Osteocyte (in vitro differentiated cells): Measurements from ENCODE around the gene ABI3. TPM values are rescaled to one million over a fixed set of nuclear protein-coding genes. Genes with fewer than 3 reads are reported as not detected.

Source experiments
- DNase-seq: peaks from one replicate; pipeline ENCODE4 v3.0.0; 2021; ENCODE audit warnings: mixed read lengths; ENCODE audit not compliant: unreplicated experiment; ENCODE audit errors: extremely low spot score
- H3K27ac Mint-ChIP-seq: one replicate; pipeline ENCODE4 v1.8.0; 2021; ENCODE audit warnings: mild to moderate bottlenecking, mixed read lengths; ENCODE audit not compliant: unreplicated experiment
- H3K27me3 Mint-ChIP-seq: one replicate; pipeline ENCODE4 v1.8.0; 2021; ENCODE audit warnings: mixed read lengths; ENCODE audit not compliant: unreplicated experiment
- H3K36me3 Mint-ChIP-seq: one replicate; pipeline ENCODE4 v1.8.0; 2021; ENCODE audit warnings: mixed read lengths; ENCODE audit not compliant: unreplicated experiment
- H3K4me1 Mint-ChIP-seq: one replicate; pipeline ENCODE4 v1.8.0; 2021; ENCODE audit warnings: mixed read lengths; ENCODE audit not compliant: unreplicated experiment
- H3K4me3 Mint-ChIP-seq: one replicate; pipeline ENCODE4 v1.8.0; 2021; ENCODE audit warnings: mild to moderate bottlenecking, moderate library complexity, mixed read lengths; ENCODE audit not compliant: unreplicated experiment
- H3K9me3 Mint-ChIP-seq: one replicate; pipeline ENCODE4 v1.8.0; 2021; ENCODE audit warnings: mixed read lengths; ENCODE audit not compliant: unreplicated experiment
- long read RNA-seq: library from polyadenylated mRNA; unstranded; transcript quantifications from one replicate; pipeline ENCODE4 v2.0.0, GENCODE V29; 2021
- total RNA-seq: library from RNA; stranded (reverse); gene quantifications from 2 replicates; pipeline ENCODE4 v1.2.1, GENCODE V29; 2021
- TF ChIP-seq, protein P1 (sequence below): fragments of 200-600 bp; sonication (generic); IDR thresholded peaks from 2 replicates; pipeline ENCODE4 v1.5.0; 2021; ENCODE audit warnings: antibody characterized with exemption, mild to moderate bottlenecking, moderate library complexity

Gene ABI3, protein sequence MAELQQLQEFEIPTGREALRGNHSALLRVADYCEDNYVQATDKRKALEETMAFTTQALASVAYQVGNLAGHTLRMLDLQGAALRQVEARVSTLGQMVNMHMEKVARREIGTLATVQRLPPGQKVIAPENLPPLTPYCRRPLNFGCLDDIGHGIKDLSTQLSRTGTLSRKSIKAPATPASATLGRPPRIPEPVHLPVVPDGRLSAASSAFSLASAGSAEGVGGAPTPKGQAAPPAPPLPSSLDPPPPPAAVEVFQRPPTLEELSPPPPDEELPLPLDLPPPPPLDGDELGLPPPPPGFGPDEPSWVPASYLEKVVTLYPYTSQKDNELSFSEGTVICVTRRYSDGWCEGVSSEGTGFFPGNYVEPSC
- total RNA-seq = 0.19 TPM in 1 of 2 replicates, not detected in the other
- long read RNA-seq, partial matches to known transcripts = 0 of 1 reads
- long read RNA-seq, other reads (novel, unspliced or antisense) = 1 of 1 reads

DNA sequence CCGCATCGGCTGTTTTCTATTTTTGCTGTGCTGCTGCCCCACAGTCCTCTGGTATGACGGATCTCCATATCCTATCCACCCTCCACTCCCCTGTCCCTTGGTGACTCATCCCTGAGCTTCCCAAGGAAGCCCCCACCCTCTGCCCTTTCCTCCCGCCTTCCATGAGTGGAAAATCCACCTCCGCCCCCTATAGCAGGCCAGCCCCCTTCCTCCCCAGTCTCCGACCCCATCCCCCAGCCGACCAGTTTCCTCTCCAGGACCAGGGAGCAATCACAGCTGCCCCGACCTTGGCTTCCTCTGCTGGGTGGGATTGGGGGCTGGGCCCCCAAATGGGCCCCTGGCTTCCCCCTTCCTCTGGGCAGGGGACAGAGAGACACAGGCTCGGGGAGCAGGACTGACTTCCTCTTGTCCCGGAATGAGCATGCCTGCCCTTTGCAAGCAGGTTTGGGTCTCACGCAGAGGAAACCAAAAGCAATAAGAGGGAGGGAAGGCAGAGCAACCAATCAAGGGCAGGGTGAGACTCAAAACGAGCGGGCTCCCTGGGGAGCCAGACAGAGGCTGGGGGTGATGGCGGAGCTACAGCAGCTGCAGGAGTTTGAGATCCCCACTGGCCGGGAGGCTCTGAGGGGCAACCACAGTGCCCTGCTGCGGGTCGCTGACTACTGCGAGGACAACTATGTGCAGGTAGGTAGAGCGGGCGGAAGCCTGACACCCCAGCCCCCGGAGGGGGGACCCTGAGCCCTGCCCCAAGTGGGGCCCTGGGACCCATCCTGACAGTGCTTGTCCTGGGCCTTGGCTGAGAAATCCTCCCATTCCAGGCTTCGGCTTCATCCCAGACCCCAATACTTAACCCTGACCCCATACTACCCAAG lies at the start of gene ABI3, which contains the start of gene GNGT2:
TSS of gene ABI3 (plus strand) at position 550 of the 872 bp plus-strand sequence. CDS start at position 568, 18 bp downstream.
TSS of gene GNGT2 (minus strand) at position 417 of the 872 bp plus-strand sequence. CDS start 3,152 bp downstream, outside the sequence.
- Mint-ChIP-seq H3K27ac (no peak within 1 kb of the TSS), H3K9me3 (no peaks in the 10 kb centered on the region), H3K27me3 (peaks cover 8% of the 10 kb centered on the region), H3K4me3 (no peak within 1 kb of the TSS), H3K36me3 (no peaks in the 10 kb centered on the region), H3K4me1 (peaks cover 22% of the 10 kb centered on the region)
- DNase-seq = no peak
- TF ChIP-seq, protein P1, sequence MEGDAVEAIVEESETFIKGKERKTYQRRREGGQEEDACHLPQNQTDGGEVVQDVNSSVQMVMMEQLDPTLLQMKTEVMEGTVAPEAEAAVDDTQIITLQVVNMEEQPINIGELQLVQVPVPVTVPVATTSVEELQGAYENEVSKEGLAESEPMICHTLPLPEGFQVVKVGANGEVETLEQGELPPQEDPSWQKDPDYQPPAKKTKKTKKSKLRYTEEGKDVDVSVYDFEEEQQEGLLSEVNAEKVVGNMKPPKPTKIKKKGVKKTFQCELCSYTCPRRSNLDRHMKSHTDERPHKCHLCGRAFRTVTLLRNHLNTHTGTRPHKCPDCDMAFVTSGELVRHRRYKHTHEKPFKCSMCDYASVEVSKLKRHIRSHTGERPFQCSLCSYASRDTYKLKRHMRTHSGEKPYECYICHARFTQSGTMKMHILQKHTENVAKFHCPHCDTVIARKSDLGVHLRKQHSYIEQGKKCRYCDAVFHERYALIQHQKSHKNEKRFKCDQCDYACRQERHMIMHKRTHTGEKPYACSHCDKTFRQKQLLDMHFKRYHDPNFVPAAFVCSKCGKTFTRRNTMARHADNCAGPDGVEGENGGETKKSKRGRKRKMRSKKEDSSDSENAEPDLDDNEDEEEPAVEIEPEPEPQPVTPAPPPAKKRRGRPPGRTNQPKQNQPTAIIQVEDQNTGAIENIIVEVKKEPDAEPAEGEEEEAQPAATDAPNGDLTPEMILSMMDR = no peak

DNA sequence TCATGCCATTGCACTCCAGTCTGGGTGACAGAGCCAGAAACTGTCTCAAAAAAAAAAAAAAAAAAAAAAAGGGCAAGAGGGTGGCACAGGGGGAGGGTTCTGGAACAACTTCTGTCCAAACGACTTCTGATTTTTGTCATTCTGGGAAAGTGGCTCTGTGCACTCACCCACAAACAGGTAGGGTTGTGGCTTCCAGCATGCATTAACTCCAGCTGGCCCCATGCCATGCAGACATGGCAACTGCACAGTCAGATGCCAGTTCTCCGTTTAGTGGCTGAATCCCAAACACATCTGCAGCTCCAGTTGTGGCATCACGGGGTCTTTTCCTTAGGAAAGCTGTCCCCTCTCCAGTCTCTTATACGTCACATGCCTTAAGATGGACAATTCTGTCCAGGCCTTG lies 47.6 kb upstream of the ABI3 start:
- peaks cover 64% of the 10 kb centered on the region for H3K27me3 Mint-ChIP-seq
- no peak overlapping the region for H3K4me3 Mint-ChIP-seq
- DNase-seq = no peak
- H3K36me3 Mint-ChIP-seq = no peaks in the 10 kb centered on the region
- H3K9me3 Mint-ChIP-seq = no peaks in the 10 kb centered on the region
- no peaks in the 10 kb centered on the region for H3K4me1 Mint-ChIP-seq
- no peak overlapping the region for H3K27ac Mint-ChIP-seq
- TF ChIP-seq, protein P1 = no peak

DNA sequence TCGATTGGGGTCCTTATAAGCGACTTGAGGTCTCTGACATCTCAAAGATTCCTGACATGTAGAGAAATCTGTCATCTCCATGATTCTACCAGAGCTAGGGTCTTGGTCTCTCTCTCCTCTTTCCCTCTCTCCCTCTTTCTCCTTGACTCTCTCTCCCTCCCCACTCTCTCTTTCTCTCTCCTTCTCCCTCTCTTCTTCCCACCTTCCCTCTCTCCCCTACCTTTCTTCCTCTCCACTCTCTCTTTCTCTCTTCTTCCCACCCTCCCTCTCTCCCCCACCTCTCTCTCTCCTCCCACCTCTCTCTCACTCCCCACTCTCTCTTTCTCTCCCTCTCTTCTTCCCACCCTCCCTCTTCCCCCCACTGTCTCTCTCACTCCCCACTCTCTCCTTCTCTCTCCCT lies 45.4 kb upstream of the ABI3 start:
- Mint-ChIP-seq H3K36me3 (no peaks in the 10 kb centered on the region), H3K4me3 (no peak overlapping the region), H3K9me3 (no peaks in the 10 kb centered on the region), H3K4me1 (no peaks in the 10 kb centered on the region), H3K27ac (no peak overlapping the region), H3K27me3 (peaks cover 59% of the 10 kb centered on the region)
- TF ChIP-seq, protein P1 = no peak
- DNase-seq = no peak

DNA sequence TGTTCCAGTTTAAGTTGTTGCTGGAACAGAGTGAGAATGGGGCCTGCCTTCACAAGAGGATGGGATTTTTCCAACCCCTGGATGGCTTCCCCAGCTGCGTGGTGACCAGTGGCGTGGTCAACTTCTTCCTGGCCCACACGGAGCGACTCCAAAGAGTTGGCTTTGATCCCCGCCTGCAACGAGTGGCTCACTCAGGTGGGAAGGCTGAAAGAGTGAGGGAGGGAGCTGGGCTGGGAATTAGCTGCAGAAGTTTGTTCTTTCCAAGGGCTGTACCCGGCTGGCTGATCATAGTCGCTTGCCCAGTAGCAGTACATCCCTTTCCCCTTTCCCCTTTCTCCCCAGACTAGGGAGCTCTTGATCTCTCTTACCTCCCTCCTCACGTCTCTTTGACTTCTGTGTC lies 41.8 kb upstream of the ABI3 start:
- TF ChIP-seq, protein P1 = no peak
- Mint-ChIP-seq H3K9me3 (no peaks in the 10 kb centered on the region), H3K4me3 (no peak overlapping the region), H3K27me3 (peaks cover 59% of the 10 kb centered on the region), H3K27ac (no peak overlapping the region), H3K4me1 (no peaks in the 10 kb centered on the region), H3K36me3 (no peaks in the 10 kb centered on the region)
- DNase-seq = no peak
